Epithelial cell of proximal tubule (primary cell): Measurements from ENCODE around the gene MATCAP1. TPM values are rescaled to one million over a fixed set of nuclear protein-coding genes. Genes with fewer than 3 reads are reported as not detected.

Source experiments
- DNase-seq: peaks from one replicate; pipeline ENCODE4 v3.0.0-alpha.2; 2011; ENCODE audit warnings: low read depth
- H3K4me3 ChIP-seq: 2 replicates; pipeline ENCODE4 v1.5.1; 2011; ENCODE audit warnings: low read depth, mild to moderate bottlenecking, low read length
- CTCF ChIP-seq: conservative IDR thresholded peaks from 2 replicates; pipeline ENCODE4 v1.5.1; 2012; ENCODE audit warnings: low read depth, mild to moderate bottlenecking, low read length
- total RNA-seq: library from RNA; depleted of rRNA; stranded (reverse); fragments of >200 nt; gene quantifications from 2 replicates; pipeline ENCODE4 v1.2.3, GENCODE V29; 2015

Gene MATCAP1
- total RNA-seq, result 5.1 and 11.4 TPM in 2 replicates

GRCh38 chr16:67183627-67184452 lies at the start of gene MATCAP1:
Gene MATCAP1 (minus strand): TSS chr16:67183963. CDS start chr16:67180610, 3,353 bp downstream.
- TF ChIP-seq CTCF, result no peak
- DNase-seq, result no peak
- H3K4me3 ChIP-seq, result peak within 1 kb of the TSS; percentile 66

- no peak overlapping the region for H3K4me3 ChIP-seq
- TF ChIP-seq CTCF, result no peak
- DNase-seq, result no peak
Measured at GRCh38 chr16:67230809-67231660, 47.3 kb upstream of the MATCAP1 start.

- no peak for DNase-seq
- TF ChIP-seq CTCF, result no peak
Measured at GRCh38 chr16:67229906-67230808, 46.4 kb upstream of the MATCAP1 start.

GRCh38 chr16:67228905-67229304 lies 45.1 kb upstream of the MATCAP1 start:
- no peak for TF ChIP-seq CTCF
- no peak for DNase-seq
- H3K4me3 ChIP-seq, result no peak overlapping the region

More at GRCh38 chr16:67229906-67230808, 46.4 kb upstream of the MATCAP1 start:
- H3K4me3 ChIP-seq, result no peak overlapping the region

- TF ChIP-seq CTCF, result no peak
- DNase-seq, result no peak
- peak overlapping the region; percentile 91 for H3K4me3 ChIP-seq
Measured at GRCh38 chr16:67228034-67228785, 44.4 kb upstream of the MATCAP1 start.

- TF ChIP-seq CTCF, result no peak
- peak overlapping the region; percentile 91 for H3K4me3 ChIP-seq
- DNase-seq, result no peak
Measured at GRCh38 chr16:67227567-67227921, 43.8 kb upstream of the MATCAP1 start.
